ENCODE results near the gene KCNIP4. TPM values are rescaled to one million over a fixed set of nuclear protein-coding genes. Genes with fewer than 3 reads are reported as not detected.

The KCNIP4 gene
- total RNA-seq, 1 donor from 2014 or later = 0.59 TPM

DNA sequence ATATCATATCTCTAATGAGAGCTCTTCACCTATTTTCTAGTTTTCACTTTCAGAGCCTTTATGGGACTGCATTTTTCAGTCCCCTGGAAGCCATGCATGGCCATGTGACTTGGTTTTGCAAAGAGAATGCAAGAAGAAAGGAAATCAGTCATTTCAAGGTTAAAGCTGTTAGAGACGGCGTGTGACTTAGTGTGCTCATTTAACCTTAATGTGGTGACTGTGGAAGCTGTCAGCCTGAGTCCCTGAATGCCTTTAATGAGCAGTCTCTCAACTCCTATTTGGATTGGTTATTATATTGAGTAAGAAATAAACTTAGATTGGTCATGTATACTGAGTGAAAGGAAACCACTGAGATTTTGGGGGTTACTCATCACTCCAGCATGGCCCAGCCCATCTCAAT is 212.7 kb downstream of the KCNIP4 start:
- H3K4me2 ChIP-seq (ENCODE audit: low read length) = no peak overlapping the region
- H3K9me3 ChIP-seq (ENCODE audit: insufficient read depth, low read depth, low read length) = no peaks in the 10 kb centered on the region
- H3K79me2 ChIP-seq (ENCODE audit: insufficient read depth, low read length) = no peaks in the 10 kb centered on the region
- H3K4me3 ChIP-seq (ENCODE audit: insufficient read depth, low read depth, low read length) = no peak overlapping the region
- DNase-seq (ENCODE audit: low read depth) (no peak), FAIRE-seq (no peak)
- no peaks in the 10 kb centered on the region for H3K27me3 ChIP-seq (ENCODE audit: insufficient read depth, low read length)
- Mint-ChIP-seq H3K27me3 (ENCODE audit: low read depth, unreplicated experiment) (no peaks in the 10 kb centered on the region), H3K36me3 (ENCODE audit: low read depth, unreplicated experiment) (no peaks in the 10 kb centered on the region), H3K4me3 (ENCODE audit: unreplicated experiment) (no peak overlapping the region), H3K27ac (ENCODE audit: unreplicated experiment) (no peak overlapping the region), H3K9me3 (ENCODE audit: unreplicated experiment) (no peaks in the 10 kb centered on the region), H3K4me1 (ENCODE audit: low read depth, unreplicated experiment) (no peaks in the 10 kb centered on the region)
- no peak overlapping the region for H2AFZ ChIP-seq (ENCODE audit: low read depth, low read length)
- no peak overlapping the region for H3K9ac ChIP-seq (ENCODE audit: low read length)
- no peaks in the 10 kb centered on the region for H3K4me1 ChIP-seq (ENCODE audit: insufficient read depth, low read length)
- H4K20me1 ChIP-seq (ENCODE audit: insufficient read depth, low read length) = no peaks in the 10 kb centered on the region
- no peak overlapping the region for H3K27ac ChIP-seq (ENCODE audit: low read depth, low read length)
- H3K36me3 ChIP-seq (ENCODE audit: insufficient read depth, low read length) = no peaks in the 10 kb centered on the region
- TF ChIP-seq, protein P1, sequence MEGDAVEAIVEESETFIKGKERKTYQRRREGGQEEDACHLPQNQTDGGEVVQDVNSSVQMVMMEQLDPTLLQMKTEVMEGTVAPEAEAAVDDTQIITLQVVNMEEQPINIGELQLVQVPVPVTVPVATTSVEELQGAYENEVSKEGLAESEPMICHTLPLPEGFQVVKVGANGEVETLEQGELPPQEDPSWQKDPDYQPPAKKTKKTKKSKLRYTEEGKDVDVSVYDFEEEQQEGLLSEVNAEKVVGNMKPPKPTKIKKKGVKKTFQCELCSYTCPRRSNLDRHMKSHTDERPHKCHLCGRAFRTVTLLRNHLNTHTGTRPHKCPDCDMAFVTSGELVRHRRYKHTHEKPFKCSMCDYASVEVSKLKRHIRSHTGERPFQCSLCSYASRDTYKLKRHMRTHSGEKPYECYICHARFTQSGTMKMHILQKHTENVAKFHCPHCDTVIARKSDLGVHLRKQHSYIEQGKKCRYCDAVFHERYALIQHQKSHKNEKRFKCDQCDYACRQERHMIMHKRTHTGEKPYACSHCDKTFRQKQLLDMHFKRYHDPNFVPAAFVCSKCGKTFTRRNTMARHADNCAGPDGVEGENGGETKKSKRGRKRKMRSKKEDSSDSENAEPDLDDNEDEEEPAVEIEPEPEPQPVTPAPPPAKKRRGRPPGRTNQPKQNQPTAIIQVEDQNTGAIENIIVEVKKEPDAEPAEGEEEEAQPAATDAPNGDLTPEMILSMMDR (IDR thresholded peaks at IDR 0.05; ENCODE audit: insufficient read depth, low read depth, low read length) = no peak
- no peak for TF ChIP-seq EZH2 (IDR thresholded peaks at IDR 0.05; ENCODE audit: insufficient read depth, low read length)

DNA sequence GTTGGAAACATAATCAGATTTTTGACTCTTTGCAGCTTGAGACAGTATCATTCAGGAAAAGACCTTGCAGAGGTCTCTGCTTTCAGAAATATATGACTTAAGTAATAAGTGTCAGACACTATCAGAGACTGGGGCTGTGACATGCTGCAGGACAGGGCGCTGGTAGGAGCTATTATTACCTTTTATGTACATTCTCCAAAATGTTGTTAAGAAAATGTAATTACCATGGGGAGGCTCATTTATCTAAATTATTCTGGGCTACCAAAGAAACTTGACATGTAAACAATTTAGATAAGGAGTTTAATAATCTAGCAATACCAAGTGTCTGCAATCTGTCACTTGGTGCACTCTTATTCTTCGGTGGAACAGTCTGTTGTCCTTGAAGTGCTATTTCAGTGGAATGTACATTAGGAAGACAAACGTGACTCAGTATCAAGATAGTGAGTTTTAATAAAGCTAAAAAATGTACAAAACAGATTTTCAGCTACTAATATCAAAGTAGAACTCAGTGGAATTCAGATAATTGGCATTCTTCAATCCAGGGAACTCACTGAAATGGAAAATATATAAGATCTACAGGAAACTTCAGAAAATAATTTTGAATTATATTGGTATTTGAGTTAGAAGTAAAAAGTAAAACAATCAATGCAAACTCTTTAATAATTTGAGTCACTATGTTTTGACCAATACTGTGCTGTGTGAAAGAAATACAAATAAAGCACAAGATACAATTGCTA is 214.5 kb downstream of the KCNIP4 start:
- Histone ChIP-seq H3K9me3 (ENCODE audit: insufficient read depth, low read depth, low read length) (no peaks in the 10 kb centered on the region), H3K36me3 (ENCODE audit: insufficient read depth, low read length) (no peaks in the 10 kb centered on the region), H3K9ac (ENCODE audit: low read length) (no peak overlapping the region), H3K27ac (ENCODE audit: low read depth, low read length) (no peak overlapping the region), H3K27me3 (ENCODE audit: insufficient read depth, low read length) (no peaks in the 10 kb centered on the region), H3K4me1 (ENCODE audit: insufficient read depth, low read length) (no peaks in the 10 kb centered on the region), H3K4me3 (ENCODE audit: insufficient read depth, low read depth, low read length) (no peak overlapping the region), H4K20me1 (ENCODE audit: insufficient read depth, low read length) (no peaks in the 10 kb centered on the region), H3K4me2 (ENCODE audit: low read length) (no peak overlapping the region), H3K79me2 (ENCODE audit: insufficient read depth, low read length) (no peaks in the 10 kb centered on the region), H2AFZ (ENCODE audit: low read depth, low read length) (no peak overlapping the region)
- H3K4me3 Mint-ChIP-seq (ENCODE audit: unreplicated experiment) = no peak overlapping the region
- TF ChIP-seq EZH2 (IDR thresholded peaks at IDR 0.05; ENCODE audit: insufficient read depth, low read length) = no peak
- TF ChIP-seq, protein P1 (IDR thresholded peaks at IDR 0.05; ENCODE audit: insufficient read depth, low read depth, low read length) = no peak
- FAIRE-seq (no peak), DNase-seq (ENCODE audit: low read depth) (no peak)
- H3K27ac Mint-ChIP-seq (ENCODE audit: unreplicated experiment) = no peak overlapping the region
- H3K36me3 Mint-ChIP-seq (ENCODE audit: low read depth, unreplicated experiment) = no peaks in the 10 kb centered on the region
- no peaks in the 10 kb centered on the region for H3K27me3 Mint-ChIP-seq (ENCODE audit: low read depth, unreplicated experiment)
- H3K4me1 Mint-ChIP-seq (ENCODE audit: low read depth, unreplicated experiment) = no peaks in the 10 kb centered on the region
- H3K9me3 Mint-ChIP-seq (ENCODE audit: unreplicated experiment) = no peaks in the 10 kb centered on the region

DNA sequence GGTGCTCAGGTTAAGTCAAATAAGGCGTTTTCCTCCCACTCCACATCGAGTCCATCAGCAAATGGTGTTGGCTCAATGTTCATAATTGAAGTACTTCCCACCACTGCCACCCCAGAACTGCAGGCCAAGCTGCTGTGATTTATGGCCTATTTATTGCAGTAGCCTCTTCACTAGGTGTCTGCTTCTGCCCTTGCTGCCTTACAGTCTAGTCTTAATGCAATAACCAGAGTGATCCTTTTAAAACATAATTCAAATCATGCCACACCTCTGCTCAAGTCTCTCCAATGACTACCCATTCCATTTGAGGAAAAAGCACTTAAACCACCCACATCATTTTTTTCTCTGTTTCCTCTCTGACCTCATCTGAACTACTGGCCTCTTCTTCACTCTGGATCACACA is 220.3 kb downstream of the KCNIP4 start:
- no peaks in the 10 kb centered on the region for H3K79me2 ChIP-seq (ENCODE audit: insufficient read depth, low read length)
- Mint-ChIP-seq H3K27ac (ENCODE audit: unreplicated experiment) (no peak overlapping the region), H3K4me3 (ENCODE audit: unreplicated experiment) (no peak overlapping the region), H3K27me3 (ENCODE audit: low read depth, unreplicated experiment) (no peaks in the 10 kb centered on the region), H3K36me3 (ENCODE audit: low read depth, unreplicated experiment) (no peaks in the 10 kb centered on the region), H3K9me3 (ENCODE audit: unreplicated experiment) (peaks cover 3% of the 10 kb centered on the region), H3K4me1 (ENCODE audit: low read depth, unreplicated experiment) (peaks cover 8% of the 10 kb centered on the region)
- FAIRE-seq (no peak), DNase-seq (ENCODE audit: low read depth) (no peak)
- H3K4me3 ChIP-seq (ENCODE audit: insufficient read depth, low read depth, low read length) = no peak overlapping the region
- H3K9ac ChIP-seq (ENCODE audit: low read length) = no peak overlapping the region
- no peaks in the 10 kb centered on the region for H4K20me1 ChIP-seq (ENCODE audit: insufficient read depth, low read length)
- H3K36me3 ChIP-seq (ENCODE audit: insufficient read depth, low read length) = no peaks in the 10 kb centered on the region
- H3K27me3 ChIP-seq (ENCODE audit: insufficient read depth, low read length) = no peaks in the 10 kb centered on the region
- no peak overlapping the region for H2AFZ ChIP-seq (ENCODE audit: low read depth, low read length)
- no peaks in the 10 kb centered on the region for H3K4me1 ChIP-seq (ENCODE audit: insufficient read depth, low read length)
- no peak overlapping the region for H3K27ac ChIP-seq (ENCODE audit: low read depth, low read length)
- H3K9me3 ChIP-seq (ENCODE audit: insufficient read depth, low read depth, low read length) = no peaks in the 10 kb centered on the region
- TF ChIP-seq, protein P1 (IDR thresholded peaks at IDR 0.05; ENCODE audit: insufficient read depth, low read depth, low read length) = no peak
- no peak for TF ChIP-seq EZH2 (IDR thresholded peaks at IDR 0.05; ENCODE audit: insufficient read depth, low read length)
- no peak overlapping the region for H3K4me2 ChIP-seq (ENCODE audit: low read length)
